Measurements from ENCODE around the gene DNAJC3.
A peak's percentile ranks its signal among the peaks of the same experiment; 100 is the strongest.

Gene DNAJC3, protein sequence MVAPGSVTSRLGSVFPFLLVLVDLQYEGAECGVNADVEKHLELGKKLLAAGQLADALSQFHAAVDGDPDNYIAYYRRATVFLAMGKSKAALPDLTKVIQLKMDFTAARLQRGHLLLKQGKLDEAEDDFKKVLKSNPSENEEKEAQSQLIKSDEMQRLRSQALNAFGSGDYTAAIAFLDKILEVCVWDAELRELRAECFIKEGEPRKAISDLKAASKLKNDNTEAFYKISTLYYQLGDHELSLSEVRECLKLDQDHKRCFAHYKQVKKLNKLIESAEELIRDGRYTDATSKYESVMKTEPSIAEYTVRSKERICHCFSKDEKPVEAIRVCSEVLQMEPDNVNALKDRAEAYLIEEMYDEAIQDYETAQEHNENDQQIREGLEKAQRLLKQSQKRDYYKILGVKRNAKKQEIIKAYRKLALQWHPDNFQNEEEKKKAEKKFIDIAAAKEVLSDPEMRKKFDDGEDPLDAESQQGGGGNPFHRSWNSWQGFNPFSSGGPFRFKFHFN

DNA sequence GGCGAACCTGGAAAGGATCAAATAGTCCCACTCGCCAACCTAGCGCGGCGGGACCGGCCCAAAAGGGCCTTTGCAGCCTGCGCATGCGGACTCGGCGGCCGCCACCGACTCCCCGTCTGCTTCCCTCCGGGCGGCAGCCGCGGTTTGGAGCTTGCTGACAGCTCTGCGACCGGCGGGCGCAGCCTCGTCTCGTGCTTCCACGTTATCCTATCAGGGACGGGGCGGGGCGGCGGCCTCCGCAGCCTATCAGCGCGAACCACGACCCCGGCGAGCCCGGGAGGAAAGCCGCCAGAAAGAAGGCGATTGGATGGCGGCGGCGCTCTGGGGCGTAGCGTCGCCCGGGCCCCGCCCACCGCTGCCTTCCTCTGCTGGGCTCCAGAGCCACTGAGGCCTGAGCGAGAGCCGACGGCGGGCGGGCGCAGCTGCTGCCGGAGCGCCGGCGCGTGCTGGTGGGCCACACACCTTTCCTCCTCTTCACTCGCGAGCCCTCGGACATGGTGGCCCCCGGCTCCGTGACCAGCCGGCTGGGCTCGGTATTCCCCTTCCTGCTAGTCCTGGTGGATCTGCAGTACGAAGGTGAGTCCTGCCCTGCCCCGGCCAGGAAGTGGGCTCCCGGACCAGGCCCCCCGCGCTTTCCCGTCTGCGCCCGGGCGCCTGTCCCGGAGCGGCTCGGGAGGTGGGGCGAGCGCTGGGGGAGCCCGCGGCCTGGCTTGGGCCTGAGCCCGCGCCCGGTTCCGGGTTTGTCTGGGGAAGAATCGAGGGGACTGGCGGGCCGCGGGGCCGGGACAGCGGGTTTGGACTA is at the start of gene DNAJC3:
TSS of gene DNAJC3 (plus strand) at position 378 of the 802 bp plus-strand sequence. CDS start at position 495, 117 bp downstream.
- H3K4me3 ChIP-seq (ENCODE audit: low read depth, low read length) = peak within 1 kb of the TSS; percentile 90
- TF ChIP-seq, protein P1, sequence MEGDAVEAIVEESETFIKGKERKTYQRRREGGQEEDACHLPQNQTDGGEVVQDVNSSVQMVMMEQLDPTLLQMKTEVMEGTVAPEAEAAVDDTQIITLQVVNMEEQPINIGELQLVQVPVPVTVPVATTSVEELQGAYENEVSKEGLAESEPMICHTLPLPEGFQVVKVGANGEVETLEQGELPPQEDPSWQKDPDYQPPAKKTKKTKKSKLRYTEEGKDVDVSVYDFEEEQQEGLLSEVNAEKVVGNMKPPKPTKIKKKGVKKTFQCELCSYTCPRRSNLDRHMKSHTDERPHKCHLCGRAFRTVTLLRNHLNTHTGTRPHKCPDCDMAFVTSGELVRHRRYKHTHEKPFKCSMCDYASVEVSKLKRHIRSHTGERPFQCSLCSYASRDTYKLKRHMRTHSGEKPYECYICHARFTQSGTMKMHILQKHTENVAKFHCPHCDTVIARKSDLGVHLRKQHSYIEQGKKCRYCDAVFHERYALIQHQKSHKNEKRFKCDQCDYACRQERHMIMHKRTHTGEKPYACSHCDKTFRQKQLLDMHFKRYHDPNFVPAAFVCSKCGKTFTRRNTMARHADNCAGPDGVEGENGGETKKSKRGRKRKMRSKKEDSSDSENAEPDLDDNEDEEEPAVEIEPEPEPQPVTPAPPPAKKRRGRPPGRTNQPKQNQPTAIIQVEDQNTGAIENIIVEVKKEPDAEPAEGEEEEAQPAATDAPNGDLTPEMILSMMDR (IDR thresholded peaks at IDR 0.05; ENCODE audit: insufficient read depth, low read length, missing control alignments) = no peak
- DNase-seq (ENCODE audit: low read depth, low spot score) = peak; percentile 78
- ChIA-PET CTCF (interaction anchor here (1.1 to 1.3 kb wide), 4 partner anchors 8 to 159 kb away, joined by 3 to 6 read pairs (median 4); no protein-coding TSS in a partner anchor), POLR2A (interaction anchor here (0.6 to 1.3 kb wide), 9 partner anchors 13 to 1688 kb away, joined by 3 to 13 read pairs (median 4); partner anchors contain the start of gene DZIP1)

DNA sequence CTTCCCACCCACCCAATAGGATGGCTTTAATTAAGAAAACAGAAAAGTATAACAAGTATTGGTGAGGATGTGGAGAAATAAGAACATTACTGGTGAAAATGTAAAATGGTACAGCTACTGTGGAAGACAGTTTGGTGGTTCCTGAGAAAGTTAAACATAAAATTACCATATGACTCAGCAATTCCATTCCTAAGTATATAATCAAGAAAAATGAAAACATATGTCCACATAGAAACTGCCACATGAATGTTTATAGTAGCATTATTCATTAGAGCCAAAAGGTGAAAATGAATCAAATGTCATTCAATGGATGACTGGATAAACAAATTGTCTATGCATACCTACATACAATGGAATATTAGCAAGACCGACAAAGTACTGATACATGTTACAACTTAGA is 49.3 kb upstream of the DNAJC3 start:
- CTCF ChIA-PET = interaction anchor here (0.8 to 9.5 kb wide), 4 partner anchors 21 to 208 kb away, joined by 3 to 239 read pairs (median 8); no protein-coding TSS in a partner anchor
- DNase-seq (ENCODE audit: low read depth, low spot score) = no peak
- no peak overlapping the region for H3K4me3 ChIP-seq (ENCODE audit: low read depth, low read length)
- POLR2A ChIA-PET = interaction anchor here (1.0 to 1.4 kb wide), 2 partner anchors 17 to 33 kb away, joined by 3 to 4 read pairs; partner anchors contain the start of gene DZIP1
- TF ChIP-seq, protein P1 (IDR thresholded peaks at IDR 0.05; ENCODE audit: insufficient read depth, low read length, missing control alignments) = no peak

DNA sequence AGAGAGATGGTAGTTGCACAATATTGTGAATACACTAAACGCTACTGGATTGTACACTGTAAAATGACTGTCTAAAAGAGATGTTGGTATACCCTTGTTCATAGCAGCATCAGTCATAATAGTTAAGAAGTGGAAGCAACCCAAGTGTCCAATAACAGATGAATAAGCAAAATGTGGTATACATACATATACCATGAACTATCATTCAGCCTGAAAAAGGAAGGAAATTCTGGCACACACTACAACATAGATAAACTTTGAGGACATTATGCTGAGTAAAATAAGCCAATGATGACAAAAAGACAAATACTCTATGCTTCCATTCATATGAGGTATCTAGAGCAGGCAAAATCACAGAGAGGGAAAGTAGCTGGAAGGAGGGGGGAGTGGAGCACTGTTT is 48.5 kb upstream of the DNAJC3 start:
- DNase-seq (ENCODE audit: low read depth, low spot score) = no peak
- ChIA-PET POLR2A (interaction anchor here (1.0 to 1.4 kb wide), 2 partner anchors 16 to 32 kb away, joined by 3 to 4 read pairs; partner anchors contain the start of gene DZIP1), CTCF (interaction anchor here (2.6 to 9.5 kb wide), 2 partner anchors 32 to 208 kb away, joined by 12 to 239 read pairs; no protein-coding TSS in a partner anchor)
- TF ChIP-seq, protein P1 (IDR thresholded peaks at IDR 0.05; ENCODE audit: insufficient read depth, low read length, missing control alignments) = no peak
- no peak overlapping the region for H3K4me3 ChIP-seq (ENCODE audit: low read depth, low read length)

DNA sequence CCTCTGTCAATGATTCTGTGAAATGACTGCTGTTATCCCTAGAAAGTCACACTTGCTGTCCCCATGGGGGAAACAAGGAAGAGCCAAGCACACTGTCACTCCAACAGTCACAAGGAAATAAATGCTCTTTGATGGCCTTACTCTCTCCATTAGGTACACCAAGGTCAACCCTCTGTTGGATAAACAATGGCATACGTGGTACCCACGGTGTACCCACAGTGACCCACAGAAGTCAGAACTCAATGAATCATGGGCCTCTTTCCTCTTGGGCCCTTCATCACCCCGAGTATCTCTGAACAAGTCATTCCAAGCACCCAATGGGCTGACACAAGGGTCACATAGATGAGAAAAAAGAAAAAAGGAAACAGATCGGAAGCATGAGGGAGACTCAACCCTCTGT is 47.9 kb upstream of the DNAJC3 start:
- H3K4me3 ChIP-seq (ENCODE audit: low read depth, low read length) = no peak overlapping the region
- ChIA-PET CTCF (interaction anchor here (2.6 kb wide), 1 partner anchor 32 kb away, joined by 12 read pairs; no protein-coding TSS in a partner anchor), POLR2A (no interaction called here)
- TF ChIP-seq, protein P1 (IDR thresholded peaks at IDR 0.05; ENCODE audit: insufficient read depth, low read length, missing control alignments) = no peak
- DNase-seq (ENCODE audit: low read depth, low spot score) = no peak

DNA sequence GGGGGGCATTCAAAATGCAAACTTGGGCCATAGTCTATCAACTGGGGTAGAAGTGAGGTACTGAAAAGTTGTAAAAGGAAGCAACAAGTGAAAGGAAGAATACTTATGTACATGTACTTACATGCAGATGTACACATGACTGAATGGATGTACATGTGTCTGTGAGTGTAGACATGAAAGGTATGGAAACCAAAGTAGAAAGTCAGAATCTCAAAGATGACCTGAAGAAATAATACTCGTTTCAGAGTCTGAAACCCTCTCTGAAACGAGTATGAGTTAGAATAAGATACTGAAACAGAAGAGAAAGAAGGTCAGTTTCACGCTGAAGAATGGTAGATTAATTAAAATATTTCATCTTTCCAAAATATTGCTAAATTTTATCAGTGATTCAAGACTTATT is 46.3 kb upstream of the DNAJC3 start:
- DNase-seq (ENCODE audit: low read depth, low spot score) = no peak
- ChIA-PET CTCF (interaction anchor here (1.0 to 1.7 kb wide), 2 partner anchors 9 to 13 kb away, joined by 3 to 5 read pairs; no protein-coding TSS in a partner anchor), POLR2A (no interaction called here)
- TF ChIP-seq, protein P1 (IDR thresholded peaks at IDR 0.05; ENCODE audit: insufficient read depth, low read length, missing control alignments) = no peak
- no peak overlapping the region for H3K4me3 ChIP-seq (ENCODE audit: low read depth, low read length)

All from AG04449 (cell line).